ENCODE data around the gene THUMPD2.

THUMPD2 gene

GRCh38 chr2:39689272-39689841 lies 89.7 kb downstream of the THUMPD2 start:
- no peak overlapping the region for H3K4me3 ChIP-seq (ENCODE audit: low read length)
- no peak for DNase-seq (ENCODE audit: low read depth)

GRCh38 chr2:39688181-39688580 lies 90.9 kb downstream of the THUMPD2 start:
- H3K4me3 ChIP-seq (ENCODE audit: low read length): no peak overlapping the region
- no peak for TF ChIP-seq CTCF (conservative IDR thresholded peaks at IDR 0.05; ENCODE audit: low read length)
- no peak for DNase-seq (ENCODE audit: low read depth)

More at GRCh38 chr2:39689272-39689841, 89.7 kb downstream of the THUMPD2 start:
- no peak for TF ChIP-seq CTCF (conservative IDR thresholded peaks at IDR 0.05; ENCODE audit: low read length)

- TF ChIP-seq CTCF (conservative IDR thresholded peaks at IDR 0.05; ENCODE audit: low read length): no peak
- DNase-seq (ENCODE audit: low read depth): no peak
- no peak overlapping the region for H3K4me3 ChIP-seq (ENCODE audit: low read length)
These were observed 92.6 kb downstream of the THUMPD2 start for GRCh38 chr2:39686456-39686855.
